Chondrocyte (in vitro differentiated cells): ENCODE data around the gene STIM1. TPM values are rescaled to one million over a fixed set of nuclear protein-coding genes. Genes with fewer than 3 reads are reported as not detected.

Experiments
- DNase-seq: peaks from one replicate; pipeline ENCODE4 v3.0.0; 2021; ENCODE audit warnings: mixed read lengths, low spot score
- H3K27ac Mint-ChIP-seq: one replicate; pipeline ENCODE4 v1.8.0; 2021; ENCODE audit warnings: mild to moderate bottlenecking, moderate library complexity, mixed read lengths; ENCODE audit not compliant: unreplicated experiment
- H3K27me3 Mint-ChIP-seq: 2 replicates; pipeline ENCODE4 v1.8.0; 2021; ENCODE audit warnings: low read depth, mixed read lengths
- H3K36me3 Mint-ChIP-seq: 2 replicates; pipeline ENCODE4 v1.8.0; 2021; ENCODE audit warnings: low read depth, mixed read lengths
- H3K4me1 Mint-ChIP-seq: 2 replicates; pipeline ENCODE4 v1.8.0; 2021; ENCODE audit warnings: low read depth, mild to moderate bottlenecking, mixed read lengths
- H3K4me3 Mint-ChIP-seq: one replicate; pipeline ENCODE4 v1.8.0; 2021; ENCODE audit warnings: mild to moderate bottlenecking, moderate library complexity, mixed read lengths; ENCODE audit not compliant: unreplicated experiment
- H3K9me3 Mint-ChIP-seq: 2 replicates; pipeline ENCODE4 v1.8.0; 2021; ENCODE audit warnings: low read depth, mixed read lengths
- total RNA-seq: library from RNA; stranded (reverse); gene quantifications from 3 replicates; pipeline ENCODE4 v1.2.1, GENCODE V29; 2021
- TF ChIP-seq, protein P1 (sequence below): fragments of 200-600 bp; sonication (generic); IDR thresholded peaks from 2 replicates; pipeline ENCODE4 v1.5.0; 2021; ENCODE audit warnings: antibody characterized with exemption, mild to moderate bottlenecking, moderate library complexity

STIM1 gene
- total RNA-seq, 1 donor from 2014 or later: 50.7 TPM

DNA sequence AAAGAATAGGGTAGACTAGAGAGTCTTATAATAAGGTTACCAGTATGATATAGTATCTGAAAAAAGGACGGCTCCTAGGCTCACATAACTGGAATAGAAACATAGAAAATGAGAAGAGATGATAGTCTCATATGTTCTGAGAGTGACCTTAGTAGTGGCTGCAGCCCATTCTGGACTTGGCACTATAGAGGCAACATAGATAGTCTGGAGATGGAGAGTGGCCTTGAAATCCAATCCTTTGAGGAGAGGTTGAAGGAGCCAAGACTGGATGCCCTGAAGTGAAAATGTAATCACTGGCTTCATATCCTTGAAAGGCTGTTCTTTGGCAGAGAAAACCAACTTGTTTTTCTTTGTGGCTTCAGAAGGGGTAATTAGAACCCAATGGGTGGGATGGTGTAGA is 81.1 kb downstream of the STIM1 start:
- no peaks in the 10 kb centered on the region for H3K27me3 Mint-ChIP-seq
- no peaks in the 10 kb centered on the region for H3K36me3 Mint-ChIP-seq
- no peak overlapping the region for H3K27ac Mint-ChIP-seq
- no peak overlapping the region for H3K4me3 Mint-ChIP-seq
- TF ChIP-seq, protein P1, sequence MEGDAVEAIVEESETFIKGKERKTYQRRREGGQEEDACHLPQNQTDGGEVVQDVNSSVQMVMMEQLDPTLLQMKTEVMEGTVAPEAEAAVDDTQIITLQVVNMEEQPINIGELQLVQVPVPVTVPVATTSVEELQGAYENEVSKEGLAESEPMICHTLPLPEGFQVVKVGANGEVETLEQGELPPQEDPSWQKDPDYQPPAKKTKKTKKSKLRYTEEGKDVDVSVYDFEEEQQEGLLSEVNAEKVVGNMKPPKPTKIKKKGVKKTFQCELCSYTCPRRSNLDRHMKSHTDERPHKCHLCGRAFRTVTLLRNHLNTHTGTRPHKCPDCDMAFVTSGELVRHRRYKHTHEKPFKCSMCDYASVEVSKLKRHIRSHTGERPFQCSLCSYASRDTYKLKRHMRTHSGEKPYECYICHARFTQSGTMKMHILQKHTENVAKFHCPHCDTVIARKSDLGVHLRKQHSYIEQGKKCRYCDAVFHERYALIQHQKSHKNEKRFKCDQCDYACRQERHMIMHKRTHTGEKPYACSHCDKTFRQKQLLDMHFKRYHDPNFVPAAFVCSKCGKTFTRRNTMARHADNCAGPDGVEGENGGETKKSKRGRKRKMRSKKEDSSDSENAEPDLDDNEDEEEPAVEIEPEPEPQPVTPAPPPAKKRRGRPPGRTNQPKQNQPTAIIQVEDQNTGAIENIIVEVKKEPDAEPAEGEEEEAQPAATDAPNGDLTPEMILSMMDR: no peak
- no peaks in the 10 kb centered on the region for H3K9me3 Mint-ChIP-seq
- DNase-seq: no peak
- H3K4me1 Mint-ChIP-seq: peaks cover 30% of the 10 kb centered on the region

DNA sequence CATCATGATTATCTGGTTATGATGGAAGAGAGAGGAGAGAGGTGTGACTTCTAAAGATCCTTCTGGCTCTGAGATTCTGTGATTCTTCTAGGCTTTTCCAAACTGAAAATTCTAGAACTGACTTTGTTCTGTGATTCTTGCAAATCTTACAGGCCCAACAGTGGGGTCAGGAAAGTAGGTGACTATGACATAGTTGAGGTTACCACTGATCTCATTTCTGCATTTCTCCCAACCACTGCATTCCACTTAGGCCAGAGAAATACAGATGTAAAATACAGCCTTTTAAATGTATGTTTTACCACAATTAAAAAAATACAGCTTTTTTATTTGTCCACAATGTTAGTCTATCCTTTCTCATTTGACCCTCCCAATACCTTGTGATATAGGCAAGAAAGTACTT is 83.7 kb downstream of the STIM1 start:
- Mint-ChIP-seq H3K27me3 (no peaks in the 10 kb centered on the region), H3K27ac (peak overlapping the region; percentile 81), H3K4me1 (peaks cover 39% of the 10 kb centered on the region), H3K9me3 (no peaks in the 10 kb centered on the region), H3K36me3 (no peaks in the 10 kb centered on the region), H3K4me3 (no peak overlapping the region)
- TF ChIP-seq, protein P1: no peak
- no peak for DNase-seq

DNA sequence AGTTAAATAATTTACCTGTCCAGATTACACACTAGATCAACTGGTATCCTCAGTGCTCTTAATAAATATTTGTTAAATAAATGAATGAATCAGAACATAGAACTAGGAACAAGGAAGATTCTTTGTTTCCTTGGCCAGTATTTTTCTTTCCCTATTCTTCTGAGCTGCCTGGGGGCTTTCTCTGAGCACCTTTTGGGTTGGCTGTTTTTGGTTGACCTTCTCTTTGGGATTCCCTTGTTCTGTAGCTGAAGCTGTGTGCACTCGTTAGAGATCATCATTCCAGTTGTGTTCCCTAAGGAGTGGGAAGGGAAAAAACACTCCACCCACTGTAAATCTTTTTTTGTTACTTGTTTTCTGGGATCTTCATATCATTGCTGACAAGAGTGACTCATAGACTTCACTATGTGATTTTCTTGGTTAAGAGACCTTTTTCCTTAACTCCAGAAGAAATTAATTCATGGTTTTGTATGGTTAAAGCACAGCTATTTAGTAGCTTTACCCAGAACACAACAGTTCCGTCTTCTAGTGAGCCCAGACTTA is 84.3 kb downstream of the STIM1 start:
- Mint-ChIP-seq H3K27me3 (no peaks in the 10 kb centered on the region), H3K27ac (peak overlapping the region; percentile 81), H3K4me1 (peaks cover 44% of the 10 kb centered on the region), H3K4me3 (no peak overlapping the region), H3K36me3 (no peaks in the 10 kb centered on the region), H3K9me3 (no peaks in the 10 kb centered on the region)
- DNase-seq: no peak
- TF ChIP-seq, protein P1: no peak

DNA sequence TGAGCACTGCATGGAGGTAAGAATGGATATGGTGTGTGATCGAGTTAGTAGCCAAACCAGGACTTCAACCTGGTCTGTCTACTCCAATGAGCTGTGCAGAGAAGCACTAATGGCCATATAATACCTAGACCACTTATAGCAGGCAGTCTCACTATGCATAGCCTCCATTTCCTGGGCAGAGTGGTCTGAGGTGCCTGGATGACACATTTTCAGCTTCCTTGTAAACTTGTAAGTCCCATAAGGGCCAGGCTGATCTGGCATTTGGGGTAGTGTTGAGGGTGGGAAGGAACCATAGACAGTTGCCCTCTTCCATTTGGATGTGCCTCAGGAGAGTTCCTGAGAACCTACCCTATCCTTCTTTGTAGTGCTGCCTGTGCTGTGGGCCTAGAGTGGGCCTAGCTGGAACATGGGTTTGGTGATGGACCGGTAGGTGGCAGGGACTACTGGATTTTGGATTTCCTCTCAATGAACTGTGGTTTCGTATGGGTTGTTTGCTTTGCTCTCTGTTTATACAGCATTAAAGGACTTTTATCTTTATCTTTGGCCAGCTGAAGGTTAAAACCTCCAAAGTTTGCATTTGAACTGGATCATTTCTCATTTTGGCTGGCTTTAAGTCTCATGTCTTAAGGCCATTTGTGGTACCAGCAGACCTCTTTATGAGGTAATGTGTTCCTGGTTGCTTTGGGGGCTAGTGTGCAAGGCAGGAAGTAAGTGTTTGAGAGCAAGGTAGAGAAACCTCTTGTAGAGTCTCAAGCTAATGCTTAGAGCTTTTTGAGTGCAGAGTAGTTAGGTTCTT is 86.9 kb downstream of the STIM1 start:
- Mint-ChIP-seq H3K27ac (peak overlapping the region; percentile 39), H3K36me3 (no peaks in the 10 kb centered on the region), H3K9me3 (no peaks in the 10 kb centered on the region), H3K27me3 (no peaks in the 10 kb centered on the region), H3K4me1 (peaks cover 57% of the 10 kb centered on the region), H3K4me3 (no peak overlapping the region)
- DNase-seq: no peak
- TF ChIP-seq, protein P1: no peak

DNA sequence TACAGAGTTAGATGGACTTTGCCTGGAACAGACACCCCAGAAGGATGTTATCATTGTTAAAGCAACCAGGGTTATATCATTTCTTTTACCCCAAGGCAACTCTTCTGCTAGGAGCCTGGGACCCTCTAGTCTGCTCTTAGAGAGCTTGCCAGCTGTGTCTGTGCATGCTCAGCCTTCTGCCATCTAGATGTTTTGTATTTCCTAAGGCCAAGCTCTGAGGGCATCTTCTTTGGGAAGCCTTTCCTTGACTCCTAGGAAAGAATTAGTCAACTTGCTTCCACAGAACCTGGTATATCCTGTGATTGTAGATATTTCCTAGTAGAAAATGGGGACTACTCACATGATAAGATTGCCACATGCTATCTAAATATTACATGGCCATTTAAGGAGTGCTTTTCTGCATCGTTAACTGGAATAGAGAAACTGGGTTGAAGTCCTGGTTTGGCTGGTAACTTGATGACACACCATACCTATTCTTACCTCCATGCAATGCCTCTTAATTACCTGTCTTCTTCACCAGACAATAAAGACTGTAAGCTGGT is 87.6 kb downstream of the STIM1 start:
- TF ChIP-seq, protein P1: no peak
- DNase-seq: no peak
- peaks cover 62% of the 10 kb centered on the region for H3K4me1 Mint-ChIP-seq
- no peak overlapping the region for H3K27ac Mint-ChIP-seq
- no peaks in the 10 kb centered on the region for H3K27me3 Mint-ChIP-seq
- no peaks in the 10 kb centered on the region for H3K9me3 Mint-ChIP-seq
- H3K4me3 Mint-ChIP-seq: no peak overlapping the region
- H3K36me3 Mint-ChIP-seq: no peaks in the 10 kb centered on the region
